HL-60/S4 treated with phorbol 12-myristate 13-acetate at 8.2 ng/mL for 4 days and 3 days (cell line): ENCODE results near the gene CARD9.
"Not testable (repeated sequence)": the region's sequence is repeated elsewhere in the genome, so short reads cannot be mapped to it uniquely, and the experiment has no call there.

Experiments
- in situ Hi-C: fragments of 300-500 bp; cut with MboI; formaldehyde crosslinking; loops from 2 replicates; pipeline ENCODE4 v1.15.0; 2022; ENCODE audit warnings: low sequenced_read_pairs

Gene CARD9

DNA sequence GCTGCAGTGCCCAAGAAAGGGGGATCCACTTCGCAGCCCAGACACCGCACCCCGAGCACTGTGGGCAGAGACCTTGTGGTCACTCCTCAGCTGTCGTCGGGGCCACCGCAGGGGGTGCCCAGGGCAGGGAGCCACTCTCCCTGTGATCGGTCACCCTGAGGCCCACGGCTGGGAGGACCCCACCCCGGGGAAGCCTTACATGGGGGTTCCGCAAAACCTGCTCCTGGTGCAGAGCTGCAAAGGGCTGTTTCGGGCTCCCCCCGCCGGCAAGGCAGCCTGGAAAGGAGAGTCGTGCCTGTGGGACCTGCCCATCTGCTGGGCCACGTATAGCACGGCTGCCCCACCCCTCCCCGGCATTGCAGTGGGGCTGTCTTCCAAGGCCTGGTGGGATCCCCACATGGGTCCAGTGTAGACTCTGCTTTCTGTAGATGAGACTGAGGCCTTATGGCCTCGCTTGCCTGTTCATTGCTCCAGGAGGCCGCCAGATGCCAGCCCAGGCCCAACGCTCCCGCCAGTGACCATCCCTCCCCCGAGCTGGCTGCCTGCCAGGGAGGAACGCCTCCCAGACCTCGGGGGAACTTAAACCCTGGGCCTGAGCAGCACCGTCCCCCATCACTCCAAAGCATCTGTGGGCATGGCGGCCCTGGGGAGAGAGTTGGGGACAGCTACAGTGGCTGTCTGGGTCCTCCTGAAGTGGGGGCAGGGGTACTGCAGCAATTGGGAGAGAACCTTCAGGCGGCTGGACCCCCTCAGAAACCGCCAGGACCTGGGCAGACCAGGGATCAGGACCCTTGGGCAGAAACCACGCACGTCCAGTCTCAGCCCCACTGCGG is 8.3 kb downstream of the CARD9 start:
- in situ Hi-C loops, result no loop called here

DNA sequence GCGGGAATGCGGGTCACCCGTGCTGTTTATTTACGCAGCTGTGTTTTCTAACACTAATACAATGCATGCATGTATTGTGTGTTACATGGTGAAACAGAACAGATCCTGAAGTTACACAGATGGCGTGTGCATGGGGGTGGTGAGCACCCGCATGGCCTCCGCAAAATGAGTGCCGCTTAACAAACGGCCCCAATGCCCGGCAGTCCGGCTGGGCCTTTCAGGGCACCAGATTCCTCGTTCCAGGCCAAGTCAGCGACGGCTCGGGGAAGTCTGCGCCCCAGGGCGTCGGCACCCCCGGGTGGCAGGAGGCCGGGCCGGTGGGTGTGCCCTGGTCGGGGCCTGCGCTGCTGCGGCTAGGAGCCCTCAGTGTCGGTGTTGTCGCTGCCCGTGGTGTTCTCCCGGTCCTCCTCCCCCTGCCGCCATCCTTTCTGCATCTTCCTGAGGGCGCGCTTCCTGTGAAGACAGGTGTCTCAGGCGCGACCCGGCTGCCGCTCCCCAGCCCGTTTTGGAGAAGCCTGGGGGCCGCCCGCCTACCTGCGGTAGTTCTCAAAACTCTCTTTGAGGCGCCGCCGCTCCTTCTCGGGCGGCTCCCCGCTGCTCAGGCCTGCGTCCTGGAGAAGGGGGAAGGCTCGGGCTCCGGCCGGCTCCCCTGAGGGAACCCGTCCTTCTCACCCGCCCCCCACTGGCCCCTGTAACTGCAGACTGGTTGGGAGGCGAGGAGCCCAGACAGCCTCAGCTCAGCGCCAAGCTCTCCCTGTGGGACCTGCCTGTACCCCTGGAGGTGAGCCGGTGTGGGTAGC is 9.3 kb downstream of the CARD9 start:
- in situ Hi-C loops, result no loop called here

DNA sequence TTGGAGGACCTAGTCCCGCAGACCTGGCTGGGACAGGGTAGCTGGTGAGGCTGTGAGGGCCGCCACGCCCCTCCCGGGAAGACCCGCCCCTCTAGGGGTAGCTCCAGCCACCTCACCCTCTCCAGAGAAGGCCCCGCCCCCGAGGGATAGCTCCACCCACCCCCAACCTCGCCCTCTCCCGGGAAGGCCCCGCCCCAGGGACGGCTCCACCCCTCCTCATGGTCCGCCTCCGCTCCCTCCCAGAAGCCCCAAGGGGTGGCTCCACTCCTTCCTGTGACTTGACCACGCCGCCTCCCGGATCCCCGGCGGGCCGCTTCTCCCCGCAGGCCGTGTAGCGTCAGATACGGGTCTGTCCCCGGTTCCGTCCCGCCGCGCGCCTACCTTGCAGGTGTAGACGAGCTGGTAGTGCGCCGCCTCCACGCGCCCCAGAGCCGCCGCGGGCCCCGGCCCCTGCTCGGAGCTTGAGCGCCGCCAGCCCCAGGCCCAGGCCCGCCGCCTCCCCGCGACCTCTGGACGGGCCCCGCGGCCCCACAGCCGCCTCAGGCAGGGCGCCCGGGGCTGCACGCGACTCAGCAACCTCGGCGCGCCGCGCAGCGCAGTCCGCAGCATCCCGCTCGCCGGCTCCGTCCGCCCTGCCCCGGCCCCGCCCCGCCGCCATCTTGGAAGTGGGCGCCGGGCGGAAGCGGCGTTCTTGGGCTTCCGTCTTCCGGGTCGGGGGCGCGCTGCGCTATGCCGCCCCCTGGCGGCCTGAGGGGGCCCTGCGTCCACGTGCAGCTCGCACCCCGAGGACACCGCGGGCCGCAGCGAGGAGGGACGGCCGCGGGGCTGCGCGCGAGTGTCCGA is 10.1 kb downstream of the CARD9 start, which contains the start of gene DNLZ:
Gene DNLZ (minus strand): TSS at position 639 of the 843 bp plus-strand sequence. CDS start 30 bp downstream, at position 609.
- in situ Hi-C loops, result no loop called here

DNA sequence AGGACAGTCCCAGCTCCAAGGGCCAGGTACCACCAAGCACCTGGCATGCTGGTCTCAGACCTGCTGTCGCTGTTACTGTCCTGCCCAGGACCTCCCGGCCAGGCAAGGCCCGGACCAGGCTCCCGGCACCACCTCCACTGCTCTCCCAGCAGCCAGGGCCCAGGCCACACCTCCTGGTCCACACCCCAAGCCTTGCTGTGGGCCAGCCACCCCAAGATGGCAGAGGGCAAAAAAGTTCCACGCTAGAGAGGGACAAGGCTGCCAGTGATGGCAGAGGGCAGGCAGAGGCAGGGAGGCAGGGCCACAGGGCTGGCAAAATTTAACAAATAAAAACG is 11.1 kb downstream of the CARD9 start:
- in situ Hi-C loops, result no loop called here

DNA sequence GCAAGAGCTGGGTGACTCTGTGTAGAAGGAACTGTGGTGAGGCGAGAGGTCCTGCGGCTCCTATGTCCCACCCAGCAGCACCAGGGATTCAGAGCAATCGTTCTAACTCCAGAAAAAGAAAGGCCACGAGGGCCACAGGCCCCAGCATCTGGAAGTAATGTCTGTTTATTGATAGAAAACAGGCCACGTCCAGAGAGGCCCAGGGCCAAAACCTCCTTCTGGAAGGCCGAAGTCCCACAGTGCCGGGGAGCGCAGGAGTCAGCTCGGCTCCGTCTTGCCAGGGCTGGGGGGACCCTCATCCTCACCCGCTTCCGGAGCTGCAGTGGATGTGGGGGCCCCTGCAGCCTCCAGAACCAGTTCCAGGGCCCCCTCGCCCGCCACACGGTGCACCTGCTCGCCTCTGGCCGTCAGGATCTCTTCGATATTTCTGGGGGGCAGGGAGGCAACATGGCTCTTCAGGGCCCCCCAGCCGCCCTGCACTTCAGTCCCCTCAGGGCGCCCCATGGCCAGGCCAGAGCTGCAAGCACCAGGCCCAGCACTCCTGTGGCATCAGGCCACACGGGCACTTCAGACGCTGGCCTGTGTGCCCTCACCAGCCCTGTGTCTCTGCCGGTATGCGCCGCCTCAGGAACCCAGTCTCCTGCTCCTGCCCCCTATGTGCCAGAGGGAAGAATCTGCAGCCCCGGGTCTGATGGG is 11.6 kb downstream of the CARD9 start:
- in situ Hi-C loops, result no loop called here

DNA sequence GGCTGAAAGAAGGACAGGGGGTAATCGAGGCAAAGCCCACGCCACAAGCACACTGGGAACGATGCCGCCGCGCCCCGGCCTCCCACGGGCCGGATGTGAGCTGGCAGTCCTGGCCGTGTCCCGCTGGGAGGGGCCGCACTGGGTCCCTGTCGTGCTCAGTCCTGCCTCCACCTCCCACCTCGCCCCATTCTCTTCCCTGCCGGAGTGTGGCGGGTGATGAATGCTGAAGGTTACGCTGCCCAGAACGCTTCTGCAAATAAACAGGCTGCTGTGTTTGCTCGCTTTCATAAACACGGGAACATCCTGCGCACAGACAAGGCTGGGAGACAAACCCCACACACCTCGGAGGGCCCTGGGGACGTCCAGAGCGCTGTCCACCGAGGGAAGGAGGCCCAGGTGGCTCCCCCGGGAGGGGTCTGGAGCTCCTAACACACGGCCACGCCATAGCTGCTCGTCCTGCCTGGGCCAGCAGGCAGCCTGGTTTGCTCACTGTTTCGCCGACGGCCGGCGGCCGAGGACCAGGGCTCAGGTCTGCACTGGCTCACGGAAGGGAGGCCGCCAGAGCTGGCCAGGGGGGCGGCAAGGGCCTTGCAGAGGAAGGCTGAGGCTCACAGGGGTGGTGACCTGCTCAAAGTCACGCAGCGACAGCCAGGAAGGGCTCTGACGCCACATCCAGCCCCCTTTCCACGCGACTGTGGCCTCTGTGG is 12.3 kb downstream of the CARD9 start:
- in situ Hi-C loops, result no loop called here

DNA sequence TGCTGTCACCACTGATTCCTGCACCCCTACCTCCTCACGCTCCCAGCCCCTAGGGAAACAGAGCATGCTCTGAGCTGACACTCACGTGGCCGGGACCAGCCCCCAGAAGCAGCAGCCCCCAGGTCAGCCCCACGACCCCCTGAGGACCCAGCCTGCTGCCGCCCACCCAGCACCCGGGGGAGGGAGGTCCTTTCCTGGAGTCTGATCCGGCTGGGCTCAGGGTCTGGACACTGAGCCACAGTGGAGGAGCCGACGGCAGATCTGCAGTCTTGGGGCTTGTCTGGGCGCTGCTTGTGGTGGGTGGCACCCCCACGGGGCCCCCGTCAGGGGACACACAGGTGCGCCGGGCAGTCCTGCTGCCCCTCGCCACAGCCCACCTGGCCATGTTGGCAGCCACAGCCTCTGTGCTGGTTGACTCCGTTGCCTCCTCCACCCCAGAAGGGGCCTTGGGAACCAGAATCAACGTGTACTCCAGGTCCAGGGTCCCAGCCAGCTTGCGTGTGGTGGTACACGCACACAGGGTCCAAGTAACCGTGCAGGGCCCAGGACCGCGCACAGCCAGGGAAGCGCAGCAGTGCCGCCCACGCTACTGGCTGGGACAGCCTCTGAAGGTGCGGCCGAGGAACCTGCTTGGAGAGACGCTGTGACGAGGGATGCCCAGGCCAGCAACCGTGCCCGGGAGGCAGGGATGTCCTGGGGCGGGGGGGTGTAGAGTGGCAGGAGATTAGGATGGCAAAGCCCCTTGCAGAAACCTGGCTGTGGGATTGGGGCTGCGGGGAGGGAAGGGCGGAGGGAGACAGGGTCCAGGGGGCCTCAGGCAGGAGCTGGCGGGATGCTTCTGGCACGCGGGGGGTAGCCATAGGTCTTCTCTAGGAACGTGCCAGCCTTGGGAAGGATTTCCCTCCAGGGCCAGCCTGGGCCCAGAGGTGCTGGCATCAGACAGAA is 13.4 kb downstream of the CARD9 start:
- in situ Hi-C loops, result no loop called here

DNA sequence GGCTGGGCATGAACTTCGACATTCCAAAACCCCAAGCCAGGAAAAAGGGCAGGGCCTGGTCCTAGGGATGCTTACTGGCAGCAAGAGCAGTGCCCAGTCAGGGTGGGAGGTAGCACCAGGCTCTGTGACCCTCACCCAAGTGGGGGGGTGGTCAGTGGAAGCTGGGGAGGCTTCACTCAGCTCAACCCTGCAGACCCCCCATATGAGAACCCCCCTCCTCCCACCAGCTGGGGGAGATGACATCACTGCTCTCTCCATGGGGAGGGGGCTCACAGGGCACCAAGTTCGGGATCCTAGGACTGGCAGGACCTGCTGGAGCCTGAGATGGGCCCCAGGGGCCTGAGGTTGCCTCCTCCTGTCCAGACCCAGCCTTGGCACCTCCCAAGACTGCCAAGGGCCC is 14.6 kb downstream of the CARD9 start:
- in situ Hi-C loops, result no loop called here

DNA sequence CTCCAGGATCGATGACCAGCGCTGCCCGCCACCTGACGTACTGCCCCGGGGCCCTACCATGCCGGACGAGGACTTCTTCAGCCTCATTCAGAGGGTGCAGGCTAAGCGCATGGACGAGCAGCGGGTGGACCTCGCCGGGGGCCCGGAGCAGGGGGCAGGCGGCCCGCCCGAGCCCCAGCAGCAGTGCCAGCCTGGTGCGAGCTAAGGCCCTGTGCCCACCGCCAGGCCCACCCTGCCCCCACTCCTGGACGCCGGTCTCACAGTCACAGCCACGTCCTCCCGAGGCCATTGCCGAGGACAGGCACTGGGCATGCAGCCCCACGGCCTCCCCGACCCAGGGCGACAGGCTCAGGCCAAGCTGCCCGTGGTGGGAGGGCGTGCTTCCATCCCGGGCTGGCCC is 15.5 kb downstream of the CARD9 start:
- in situ Hi-C loops, result no loop called here

DNA sequence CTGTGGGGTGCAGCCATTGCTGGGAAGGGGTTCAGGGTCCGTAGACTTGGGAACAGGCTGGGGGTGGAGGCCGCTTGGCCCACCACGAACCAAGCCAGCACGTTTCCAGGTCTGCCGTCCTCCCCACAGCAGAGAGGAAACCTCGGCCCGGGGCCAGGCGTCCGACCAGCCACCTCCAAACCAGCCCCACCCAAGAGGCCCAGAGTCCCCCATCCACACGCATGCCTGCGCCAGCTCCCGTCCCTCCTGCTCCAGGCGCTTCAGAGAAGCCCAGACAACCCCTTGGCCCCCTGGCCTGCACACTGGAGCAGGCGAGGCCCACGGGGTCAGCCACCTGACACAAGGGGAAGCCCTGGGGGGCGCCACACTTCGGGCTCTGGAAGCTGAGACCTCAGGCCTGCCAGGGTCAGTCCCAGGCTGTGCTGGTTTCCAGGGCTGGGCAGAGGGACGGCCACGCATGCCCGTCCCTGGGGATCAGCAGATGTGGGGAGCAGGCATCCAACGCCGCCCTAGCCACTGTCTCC is 16.2 kb downstream of the CARD9 start:
- in situ Hi-C loops, result no loop called here

DNA sequence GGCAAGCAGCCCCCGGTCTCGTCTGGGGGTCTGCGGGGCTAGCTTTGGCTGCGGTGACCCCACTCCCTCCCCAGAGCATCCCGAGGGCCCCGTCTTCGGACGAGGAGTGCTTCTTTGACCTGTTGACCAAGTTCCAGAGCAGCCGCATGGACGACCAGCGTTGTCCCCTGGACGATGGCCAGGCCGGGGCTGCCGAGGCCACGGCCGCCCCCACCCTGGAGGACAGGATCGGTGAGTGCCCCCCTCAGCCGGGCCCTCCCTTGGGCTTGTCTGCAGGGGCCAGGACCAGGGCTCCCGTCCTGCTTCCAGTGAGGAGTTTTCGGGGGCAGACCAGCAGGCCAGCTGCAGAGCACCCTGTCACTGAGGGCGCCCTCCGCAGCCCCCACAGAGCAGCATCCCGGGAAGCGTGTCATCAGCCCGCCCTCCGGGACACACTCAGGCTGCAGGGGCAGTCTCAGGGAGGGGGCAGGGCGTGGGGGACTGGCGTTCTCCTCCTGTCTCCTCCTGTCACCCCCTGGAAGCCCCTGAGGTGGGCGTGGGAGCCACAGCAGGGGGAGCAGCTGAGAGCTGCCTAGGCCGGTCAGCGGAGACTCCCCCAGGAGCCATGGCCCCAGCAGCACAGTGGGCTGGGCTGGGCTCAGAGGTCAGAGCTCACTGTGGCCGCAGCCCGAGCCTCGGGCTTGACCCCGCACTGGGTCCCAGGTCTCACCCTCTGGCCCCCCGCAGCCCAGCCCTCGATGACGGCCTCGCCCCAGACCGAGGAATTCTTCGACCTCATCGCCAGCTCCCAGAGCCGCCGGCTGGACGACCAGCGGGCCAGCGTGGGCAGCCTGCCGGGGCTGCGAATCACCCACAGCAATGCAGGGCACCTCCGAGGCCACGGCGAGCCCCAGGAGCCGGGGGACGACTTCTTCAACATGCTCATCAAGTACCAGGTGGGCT is 17.6 kb downstream of the CARD9 start:
- in situ Hi-C loops, result no loop called here

DNA sequence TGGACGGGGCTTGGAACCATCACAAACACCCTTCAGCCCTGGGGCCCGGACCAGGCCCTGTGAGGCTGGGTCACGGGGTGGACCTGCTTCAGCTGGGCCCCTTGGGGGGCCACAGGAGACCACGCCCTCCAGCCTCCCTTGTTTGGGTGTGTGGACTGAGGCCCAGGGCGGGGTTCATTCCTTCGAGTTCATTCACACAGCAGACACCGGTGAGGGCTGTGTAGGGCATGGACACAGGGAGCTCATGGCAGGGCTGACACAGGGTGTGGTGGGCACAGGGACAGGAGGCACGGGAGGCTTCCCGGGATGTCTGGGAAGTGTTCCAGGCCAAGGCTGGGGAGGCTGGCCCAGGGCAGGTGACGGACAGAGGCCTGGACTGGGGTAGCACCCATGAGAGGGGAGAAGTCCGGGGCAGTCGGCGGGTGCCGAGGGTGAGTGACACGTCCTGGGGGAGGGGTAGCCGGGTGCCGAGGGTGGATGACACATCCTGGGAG is 18.8 kb downstream of the CARD9 start:
- in situ Hi-C loops, result no loop called here

DNA sequence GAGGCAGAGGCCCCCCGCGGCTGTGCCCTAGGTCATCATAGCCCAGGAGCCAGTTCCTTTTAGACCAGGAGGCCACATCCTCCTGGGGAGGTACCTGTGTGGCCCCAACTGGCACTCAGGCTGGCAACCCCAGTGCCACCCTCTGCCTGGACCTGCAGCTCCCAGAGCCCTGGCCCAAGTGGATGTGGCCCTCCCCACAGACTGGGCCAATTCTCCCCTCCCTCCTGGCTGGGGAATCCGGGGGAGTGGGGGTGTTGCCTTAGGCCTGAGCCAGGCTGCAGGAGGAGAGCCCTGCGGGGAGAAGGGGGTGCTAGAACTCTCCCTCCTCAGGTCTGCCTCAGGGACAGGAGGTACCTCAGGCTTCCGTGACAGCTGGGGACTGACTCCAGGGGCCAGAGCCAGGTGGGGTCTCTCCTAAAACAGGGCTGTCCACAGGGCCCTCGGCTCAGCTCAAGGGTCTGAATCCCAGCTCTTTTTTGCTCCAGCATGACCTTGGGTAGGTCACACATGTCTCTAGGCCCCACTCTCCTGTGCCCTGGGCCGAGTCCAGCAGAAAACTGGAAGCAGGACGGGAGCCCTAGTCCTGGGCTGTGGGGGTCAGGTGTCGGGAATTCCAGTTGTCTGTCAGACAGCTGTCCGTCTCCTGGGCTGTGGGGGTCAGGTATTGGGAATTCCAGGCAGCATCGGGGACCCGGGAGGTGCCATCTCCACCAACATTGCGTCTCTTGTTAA is 19.5 kb downstream of the CARD9 start:
- in situ Hi-C loops, result no loop called here

DNA sequence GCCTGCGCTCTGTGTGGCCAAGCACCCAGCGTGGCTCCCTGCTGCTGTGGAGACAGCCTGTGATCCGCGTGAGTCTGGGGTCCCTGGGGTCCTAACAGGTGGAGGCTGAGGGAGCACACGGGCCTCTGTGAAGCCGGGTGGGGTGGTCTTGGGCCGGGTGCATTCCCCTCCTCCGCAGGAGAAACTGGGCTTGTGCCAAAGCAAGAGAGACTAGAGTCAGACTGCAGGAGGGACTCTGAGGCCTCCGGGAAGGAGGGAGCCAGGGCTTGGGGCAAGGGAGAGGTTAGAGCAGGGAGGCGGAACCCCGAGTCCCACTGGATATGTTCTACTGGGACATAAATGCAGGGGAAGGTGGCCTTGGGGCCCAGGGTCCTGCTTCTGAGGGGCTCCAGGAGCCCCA is 20.4 kb downstream of the CARD9 start:
- in situ Hi-C loops, result no loop called here

DNA sequence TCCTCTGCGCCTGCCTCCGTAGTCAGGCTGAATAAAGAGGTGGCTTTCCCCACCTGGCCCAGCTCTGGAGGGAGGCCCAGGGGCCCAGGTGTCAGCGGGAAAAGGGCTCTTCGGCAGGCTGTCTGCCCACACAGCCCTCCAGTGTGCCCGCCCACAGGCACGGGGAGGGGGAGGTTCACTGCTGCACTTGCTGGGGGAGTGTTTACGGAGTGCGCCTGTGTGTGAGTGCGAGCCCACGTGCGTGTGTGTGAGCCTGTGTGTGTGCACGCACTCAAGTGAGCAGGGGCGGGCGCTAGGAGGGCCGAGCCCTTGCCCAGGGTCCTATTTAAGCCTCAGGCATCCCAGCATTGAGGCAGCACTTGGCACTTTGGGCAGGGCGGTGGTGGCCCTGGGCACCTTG is 20.8 kb downstream of the CARD9 start:
- in situ Hi-C loops, result no loop called here

DNA sequence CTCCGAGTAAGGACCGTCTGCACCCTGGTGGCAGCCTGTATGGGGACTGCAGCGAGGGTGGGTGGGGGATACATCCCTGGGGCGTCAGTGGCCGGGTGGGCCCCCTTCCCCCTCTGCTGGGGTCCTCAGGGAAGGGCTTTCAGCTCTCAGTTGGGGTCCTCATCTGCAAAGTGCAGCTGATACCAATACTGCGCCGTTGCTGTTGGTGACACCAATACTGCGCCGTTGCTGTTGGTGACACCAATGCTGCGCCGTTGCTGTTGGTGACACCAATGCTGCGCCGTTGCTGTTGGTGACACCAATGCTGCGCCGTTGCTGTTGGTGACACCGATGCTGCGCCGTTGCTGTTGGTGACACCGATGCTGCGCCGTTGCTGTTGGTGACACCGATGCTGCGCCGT is 21.6 kb downstream of the CARD9 start:
- in situ Hi-C loops, result not testable (repeated sequence)

DNA sequence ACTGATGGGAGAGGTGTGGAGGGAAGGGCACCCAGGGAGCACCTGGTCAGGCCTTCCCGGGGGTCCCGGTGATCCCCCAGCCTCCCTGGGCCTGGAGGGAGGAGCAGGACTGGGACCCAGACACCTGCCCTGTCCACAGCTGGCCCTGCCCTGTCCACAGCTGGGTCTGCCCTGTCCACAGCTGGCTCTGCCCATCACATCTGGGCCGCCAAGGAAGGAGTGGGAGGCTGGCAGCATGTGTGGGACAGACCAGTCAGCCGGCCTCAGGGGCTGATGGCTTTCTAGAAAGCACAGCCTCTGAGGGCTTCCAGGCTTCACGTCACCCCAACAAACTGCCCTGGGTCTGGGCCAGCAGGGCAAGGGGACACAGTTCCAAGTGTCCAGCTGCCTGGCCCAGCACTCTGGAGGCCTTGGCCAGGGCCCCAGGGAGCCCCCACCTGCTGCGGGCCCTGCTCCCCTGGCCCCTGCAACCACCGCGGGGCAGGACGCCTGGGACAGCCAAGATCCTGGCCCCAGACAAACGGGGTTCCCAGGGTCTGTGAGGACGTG is 22.1 kb downstream of the CARD9 start:
- in situ Hi-C loops, result no loop called here
